Fibroblast of skin of left quadriceps (primary cell): ENCODE measurements around the gene LMBRD2.
A peak's percentile ranks its signal among the peaks of the same experiment; 100 is the strongest.
"Not testable (repeated sequence)": the region's sequence is repeated elsewhere in the genome, so short reads cannot be mapped to it uniquely, and the experiment has no call there.

Experiments used
- DNase-seq, 2 experiments: peaks; one replicate each; pipeline ENCODE4 v3.0.0-alpha.2; 2013; ENCODE audit warnings: low read depth in 2 of 2

Gene LMBRD2

GRCh38 chr5:36151434-36152323 lies at the start of gene LMBRD2, which contains the start of gene SKP2:
Gene LMBRD2 (minus strand): TSS chr5:36151887. CDS start chr5:36143349, 8,538 bp downstream.
Gene SKP2 (plus strand): TSS chr5:36152111. CDS start chr5:36152263, 152 bp downstream.
- DNase-seq = peak; percentile 96

GRCh38 chr5:36200513-36200912 lies 48.8 kb upstream of the LMBRD2 start:
- no peak for DNase-seq

GRCh38 chr5:36199620-36200019 lies 47.9 kb upstream of the LMBRD2 start:
- DNase-seq = peak in 1 of 2 experiments; percentile 4

DNA sequence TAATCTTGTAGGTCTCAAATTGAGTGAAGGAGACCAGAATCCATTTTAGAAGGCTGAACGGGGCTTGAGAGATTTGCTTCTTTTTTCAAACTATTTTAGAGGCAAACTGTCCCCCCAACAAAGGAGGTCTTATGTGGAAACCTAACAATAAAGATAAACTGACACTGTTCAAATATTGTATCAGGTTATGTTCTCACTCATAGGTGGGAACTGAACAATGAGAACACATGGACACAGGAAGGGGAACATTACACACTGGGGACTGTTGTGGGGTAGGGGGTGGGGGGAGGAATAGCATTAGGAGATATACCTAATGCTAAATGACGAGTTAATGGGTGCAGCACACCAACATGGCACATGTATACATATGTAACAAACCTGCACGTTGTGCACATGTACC lies 47.1 kb upstream of the LMBRD2 start:
- not testable (repeated sequence) for DNase-seq

DNA sequence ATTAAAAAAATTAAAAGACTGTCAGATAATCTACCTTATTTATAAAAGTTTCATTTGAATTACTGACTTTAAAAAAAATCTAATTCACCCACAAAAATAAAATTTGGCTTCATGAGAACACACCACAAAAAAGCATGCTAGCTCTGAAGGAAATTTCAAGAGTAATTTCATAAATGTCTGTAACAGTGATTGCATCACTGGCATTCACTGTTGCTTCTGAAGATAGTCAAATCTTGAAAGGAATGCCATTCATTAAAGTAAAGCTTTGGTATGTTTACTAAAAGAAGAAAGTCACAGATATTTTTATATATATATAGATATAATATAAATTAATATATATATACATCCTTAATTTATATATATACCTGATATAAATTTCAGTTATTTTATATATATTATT lies 46.6 kb upstream of the LMBRD2 start:
- no peak for DNase-seq

DNA sequence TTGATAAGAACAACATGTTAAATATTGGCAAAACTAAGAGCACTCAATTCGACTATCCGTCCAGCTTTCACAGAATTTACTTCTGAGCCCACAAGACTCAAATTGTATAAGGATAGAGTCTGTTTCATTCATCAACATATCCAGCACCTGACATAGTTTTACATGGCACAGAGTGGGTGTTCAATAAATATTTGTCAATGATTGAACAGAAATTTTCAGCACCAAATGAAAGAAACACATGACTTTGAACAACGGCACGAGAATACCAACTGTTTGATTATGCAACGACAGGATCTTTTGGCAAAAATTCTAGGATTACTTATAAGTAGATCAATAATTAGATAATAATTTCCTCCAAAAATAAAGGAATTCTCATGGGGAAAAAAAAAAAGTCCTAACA lies 42.1 kb upstream of the LMBRD2 start:
- DNase-seq = no peak

GRCh38 chr5:36184408-36184807 lies 32.7 kb upstream of the LMBRD2 start:
- DNase-seq = not testable (repeated sequence)

DNA sequence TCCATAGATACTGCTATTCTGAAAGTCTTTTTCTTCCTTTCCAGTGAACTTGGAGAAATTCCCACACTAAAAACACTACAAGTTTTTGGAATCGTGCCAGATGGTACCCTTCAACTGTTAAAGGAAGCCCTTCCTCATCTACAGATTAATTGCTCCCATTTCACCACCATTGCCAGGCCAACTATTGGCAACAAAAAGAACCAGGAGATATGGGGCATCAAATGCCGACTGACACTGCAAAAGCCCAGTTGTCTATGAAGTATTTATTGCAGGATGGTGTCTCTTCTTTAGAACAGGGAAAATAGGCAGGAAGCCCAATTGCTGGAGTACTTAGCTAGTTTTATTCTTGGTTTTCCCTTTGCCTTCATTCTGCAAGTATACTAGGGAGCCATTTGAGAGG lies 30.1 kb upstream of the LMBRD2 start:
- DNase-seq = no peak

DNA sequence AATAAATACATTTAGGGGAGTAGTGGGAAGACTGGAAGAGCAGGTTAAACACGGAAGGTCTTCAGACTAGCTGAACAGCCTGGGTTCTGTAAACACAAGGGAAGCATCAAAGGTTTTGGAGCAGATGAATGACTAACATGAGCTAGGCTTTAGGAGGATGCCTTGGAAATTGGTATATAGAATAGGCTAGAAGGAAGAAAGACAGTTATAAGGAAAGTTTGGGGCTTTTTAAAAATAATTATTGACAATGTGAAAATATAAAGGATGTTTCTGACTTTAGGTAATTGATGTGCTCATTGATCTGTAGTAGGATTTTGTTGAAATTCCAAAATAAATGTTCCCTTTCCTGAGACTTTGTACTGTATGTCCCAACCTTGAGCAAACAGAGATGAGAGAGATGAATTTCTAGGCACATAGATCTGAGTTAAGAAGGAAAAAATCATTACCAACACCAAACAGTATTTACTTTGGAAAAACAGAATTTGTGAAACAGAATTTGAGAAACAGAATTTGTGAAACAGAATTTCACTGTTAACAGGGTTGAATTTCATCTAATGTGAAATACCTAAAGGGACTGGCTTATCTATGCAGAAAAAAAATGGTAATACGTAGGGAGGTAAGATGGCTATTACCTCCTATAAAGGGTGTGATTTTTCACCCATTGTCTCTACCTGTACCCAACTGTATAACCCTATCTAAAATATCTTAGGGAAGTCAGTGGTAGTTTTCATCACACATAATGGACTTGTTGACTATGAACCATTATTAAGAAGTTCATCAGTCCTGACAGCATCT lies 29.1 kb upstream of the LMBRD2 start:
- DNase-seq = no peak

- no peak for DNase-seq
These were observed 28.3 kb upstream of the LMBRD2 start for GRCh38 chr5:36179950-36180349.

- DNase-seq = no peak
These were observed 26.8 kb upstream of the LMBRD2 start for GRCh38 chr5:36178524-36178890.

DNA sequence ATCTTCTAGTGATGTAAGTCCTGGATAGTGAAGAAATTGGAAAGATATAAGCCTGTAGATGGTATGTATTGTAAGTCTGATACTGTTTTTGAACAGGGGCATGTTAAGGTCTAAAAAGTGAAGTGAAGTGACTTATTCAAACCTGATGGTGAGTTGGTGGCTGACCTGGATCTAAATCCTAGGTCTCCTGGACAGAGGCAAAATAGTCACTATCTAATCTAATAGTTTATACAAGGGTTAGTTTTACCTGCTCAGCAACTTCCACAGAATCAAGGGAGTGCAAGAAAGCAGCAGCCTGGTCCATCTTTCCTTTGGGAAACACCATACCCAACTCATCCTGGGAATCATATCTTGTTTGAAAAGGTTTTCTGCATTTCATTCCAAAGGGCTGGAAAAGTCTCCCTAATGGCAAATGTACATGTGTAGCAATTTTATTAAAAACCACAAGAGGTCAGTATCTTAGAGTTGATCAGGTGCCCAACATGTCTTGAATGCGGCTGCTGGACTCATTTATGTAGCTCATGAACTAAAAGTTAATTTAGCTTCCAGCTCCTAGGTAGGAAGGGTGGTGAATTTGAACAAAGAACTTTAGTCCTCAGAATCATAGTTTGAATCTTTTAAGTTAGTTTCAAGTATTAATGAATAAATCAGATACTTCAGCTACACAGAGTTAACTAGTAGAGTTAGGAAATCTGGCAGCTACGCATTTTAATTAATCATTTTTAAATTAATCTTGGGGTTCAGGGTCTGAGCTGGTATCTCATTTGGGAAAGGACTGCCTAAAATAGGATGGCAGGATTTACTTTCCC lies 26.2 kb upstream of the LMBRD2 start:
- DNase-seq = no peak

GRCh38 chr5:36177154-36177553 lies 25.5 kb upstream of the LMBRD2 start:
- DNase-seq = no peak

GRCh38 chr5:36175043-36175442 lies 23.4 kb upstream of the LMBRD2 start:
- no peak for DNase-seq

DNA sequence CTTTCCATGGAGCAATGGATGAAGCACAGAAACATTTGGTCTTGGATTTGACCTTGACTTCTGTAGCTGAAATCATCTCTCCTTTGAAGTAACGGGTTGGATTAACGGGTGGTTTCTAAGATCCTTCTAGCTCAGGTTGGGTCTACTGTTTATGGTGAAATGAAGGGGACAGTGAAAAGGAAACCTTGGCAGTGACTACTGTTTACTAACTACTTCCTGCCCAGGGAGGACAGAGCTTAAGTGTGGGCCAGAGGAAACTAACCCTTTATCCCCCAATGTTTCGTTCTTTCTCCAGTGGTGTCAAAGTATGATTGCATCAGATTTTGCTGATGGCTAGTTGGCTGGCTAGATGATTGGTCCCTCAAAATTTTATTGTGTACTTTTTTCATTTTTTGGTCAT lies 22.4 kb upstream of the LMBRD2 start:
- no peak for DNase-seq

DNA sequence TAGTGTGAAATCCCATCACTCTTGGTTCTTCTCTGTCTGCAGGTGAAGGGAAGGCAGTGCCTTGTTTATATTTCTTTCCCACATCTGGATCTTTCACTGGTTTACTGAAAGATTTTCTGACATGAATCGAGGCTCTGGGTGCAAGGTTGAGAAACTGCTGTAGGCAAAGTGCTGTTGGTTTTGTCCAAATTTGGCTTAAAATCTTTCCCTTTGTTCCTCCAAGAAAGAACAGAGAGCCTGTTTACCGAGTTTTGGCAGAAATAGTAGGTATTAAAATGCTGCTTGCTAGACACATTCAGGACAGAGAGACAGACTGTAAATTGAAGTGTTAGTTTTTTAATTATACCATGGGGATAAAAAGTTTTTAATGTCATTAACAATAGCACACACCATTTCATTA lies 21.7 kb upstream of the LMBRD2 start:
- no peak for DNase-seq

- DNase-seq = no peak
These were observed 20.9 kb upstream of the LMBRD2 start for GRCh38 chr5:36172599-36172998.

- no peak for DNase-seq
These were observed 19.2 kb upstream of the LMBRD2 start for GRCh38 chr5:36170832-36171424.

DNA sequence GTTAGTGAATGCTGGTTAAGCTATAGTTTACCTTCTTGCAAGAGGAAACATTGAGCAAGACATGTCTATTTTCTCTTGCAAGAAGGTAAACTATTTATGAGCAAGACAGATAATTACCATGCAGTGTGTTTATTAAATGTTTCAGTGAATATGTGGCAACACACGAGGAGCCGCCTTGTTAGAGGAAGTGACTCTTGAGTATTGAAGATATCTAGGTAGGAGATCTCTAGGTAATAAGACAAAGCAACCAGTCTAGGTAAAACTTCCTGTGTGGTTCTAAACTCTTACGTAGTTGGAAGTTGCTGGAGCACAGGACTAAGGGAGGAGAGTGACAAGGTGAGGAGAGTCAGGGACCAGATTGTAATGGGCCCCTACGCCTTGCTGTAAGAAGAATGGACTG lies 17.1 kb upstream of the LMBRD2 start:
- DNase-seq = no peak

DNA sequence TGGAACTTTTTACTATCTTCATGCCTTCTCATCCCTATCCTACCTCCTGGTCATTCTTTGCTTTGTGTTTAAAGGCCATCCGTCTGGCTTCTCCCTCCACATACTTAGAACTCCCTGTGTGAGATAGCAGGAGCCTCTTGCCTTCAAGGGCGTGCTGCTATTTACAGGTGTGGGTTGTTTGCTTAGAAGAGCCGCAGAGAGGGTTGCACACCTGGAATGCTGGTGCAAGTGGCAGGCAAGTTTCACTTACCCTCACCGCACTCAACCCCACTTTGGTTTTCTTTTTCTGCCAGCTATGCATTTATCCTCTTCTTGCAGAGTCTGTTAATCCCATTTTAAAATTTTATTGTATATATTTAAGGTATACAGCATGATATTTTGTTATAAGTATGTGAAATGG lies 12.8 kb upstream of the LMBRD2 start:
- no peak for DNase-seq

GRCh38 chr5:36162810-36163486 lies 11.3 kb upstream of the LMBRD2 start:
- no peak for DNase-seq
